HG03095 (cell line): ENCODE results near the gene TBC1D2.

ENCODE experiments used
- ATAC-seq: cut with Tn5 transposase; IDR thresholded peaks from one replicate; pipeline ENCODE4 v1.9.1; 2021; ENCODE audit warnings: moderate library complexity; ENCODE audit not compliant: unreplicated experiment

Gene TBC1D2

DNA sequence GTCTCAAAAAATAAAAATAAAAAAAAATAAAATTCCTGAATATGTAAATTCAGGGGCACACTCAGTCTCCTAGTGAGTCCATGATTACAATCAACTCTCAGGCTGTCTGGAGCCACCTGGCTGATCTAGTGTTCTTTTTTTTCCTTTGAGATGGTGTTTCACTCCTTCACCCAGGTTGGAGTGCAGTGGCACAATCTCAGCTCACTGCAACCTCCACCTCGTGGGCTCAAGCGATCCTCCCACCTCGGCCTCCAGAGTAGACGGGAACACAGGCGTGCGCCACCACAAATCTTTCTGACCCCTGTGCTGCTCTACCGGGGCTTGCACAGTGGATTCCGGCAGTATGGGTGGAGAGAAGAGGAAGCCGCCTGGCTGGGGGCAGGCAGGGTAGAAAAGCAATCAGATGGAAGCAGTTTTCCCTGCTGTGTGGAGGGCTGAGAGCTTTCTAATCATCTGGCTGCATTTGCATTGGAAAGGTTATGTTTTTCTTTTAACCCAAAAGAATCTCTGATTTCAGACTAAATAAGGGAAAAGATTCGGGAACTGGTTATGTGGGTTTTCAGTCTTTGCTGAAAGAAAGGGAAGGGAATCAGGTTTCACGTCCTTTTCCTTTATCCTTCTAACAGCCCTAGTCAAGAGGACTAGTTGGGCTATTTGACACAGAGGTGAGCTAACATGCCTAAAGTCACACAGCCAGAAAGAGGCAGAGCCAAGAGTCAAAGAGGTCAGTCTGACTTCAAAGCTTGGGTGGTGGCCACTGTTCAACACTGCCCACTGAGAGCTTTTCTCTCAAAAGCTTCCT, 36.7 kb downstream of the TBC1D2 start:
- no peak for ATAC-seq

- no peak for ATAC-seq
These were observed 38.2 kb downstream of the TBC1D2 start for GRCh38 chr9:98217255-98217654.

- ATAC-seq, result no peak
These were observed 39.1 kb downstream of the TBC1D2 start for GRCh38 chr9:98216391-98216790.

DNA sequence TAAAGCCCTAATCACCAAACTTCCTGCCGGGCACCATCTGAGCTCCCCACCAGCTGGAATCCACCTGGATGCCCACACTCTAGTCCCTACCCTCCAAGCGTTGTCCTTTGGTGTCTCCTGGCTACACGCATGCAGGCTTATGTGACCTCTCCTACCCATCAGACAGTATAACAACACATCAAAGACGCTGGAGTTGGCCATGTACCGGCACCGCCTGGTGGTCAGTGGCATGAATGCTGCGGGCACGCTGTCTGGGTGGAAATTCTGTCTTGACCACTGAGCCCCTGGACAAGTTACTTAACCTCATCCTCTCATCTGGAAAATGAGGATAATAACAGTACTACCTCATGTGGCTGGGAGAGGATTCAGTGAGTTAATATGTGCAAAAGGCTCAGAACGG, 39.6 kb downstream of the TBC1D2 start:
- ATAC-seq, result no peak

DNA sequence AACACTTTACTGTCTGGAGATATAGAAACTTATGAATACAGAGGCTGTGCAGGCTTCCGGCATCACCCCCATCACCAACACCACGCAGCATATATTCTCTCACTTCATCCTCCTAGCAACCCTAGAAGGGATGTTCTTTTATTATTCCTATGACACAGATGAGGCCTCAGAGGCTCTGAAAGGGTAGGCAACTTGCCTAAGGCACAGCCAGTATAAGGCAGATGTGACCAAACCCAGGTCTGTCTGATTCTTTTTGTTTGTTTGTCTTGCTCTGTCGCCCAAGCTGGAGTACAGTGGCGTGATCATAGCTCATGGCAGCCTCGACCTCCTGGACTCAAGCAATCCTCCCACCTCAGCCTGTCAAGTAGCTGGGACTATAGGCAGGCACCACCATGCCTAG, 40.2 kb downstream of the TBC1D2 start:
- no peak for ATAC-seq

DNA sequence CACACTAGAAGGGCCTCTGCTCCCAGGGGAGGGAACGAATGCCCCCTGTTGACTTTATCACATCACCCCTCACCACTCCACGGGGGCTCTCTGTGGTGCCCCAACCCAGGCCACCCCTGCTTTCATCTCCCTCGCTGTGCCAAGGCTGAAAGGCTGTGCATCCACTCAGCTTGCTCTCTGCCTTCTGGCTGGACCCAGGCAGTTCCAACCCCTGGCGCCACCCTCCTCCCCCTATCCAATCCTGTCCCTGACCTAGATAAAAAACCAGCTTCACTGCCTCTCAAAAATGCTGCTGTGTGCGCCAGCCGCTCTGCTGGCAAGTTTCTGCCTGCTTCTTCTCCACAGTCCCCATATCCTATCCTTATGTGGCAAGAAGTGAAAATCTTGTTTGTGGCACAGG, 40.6 kb downstream of the TBC1D2 start:
- ATAC-seq, result no peak

GRCh38 chr9:98211260-98211659, 44.2 kb downstream of the TBC1D2 start:
- ATAC-seq, result no peak

- ATAC-seq, result no peak
These were observed 45.0 kb downstream of the TBC1D2 start for GRCh38 chr9:98210435-98210834.

DNA sequence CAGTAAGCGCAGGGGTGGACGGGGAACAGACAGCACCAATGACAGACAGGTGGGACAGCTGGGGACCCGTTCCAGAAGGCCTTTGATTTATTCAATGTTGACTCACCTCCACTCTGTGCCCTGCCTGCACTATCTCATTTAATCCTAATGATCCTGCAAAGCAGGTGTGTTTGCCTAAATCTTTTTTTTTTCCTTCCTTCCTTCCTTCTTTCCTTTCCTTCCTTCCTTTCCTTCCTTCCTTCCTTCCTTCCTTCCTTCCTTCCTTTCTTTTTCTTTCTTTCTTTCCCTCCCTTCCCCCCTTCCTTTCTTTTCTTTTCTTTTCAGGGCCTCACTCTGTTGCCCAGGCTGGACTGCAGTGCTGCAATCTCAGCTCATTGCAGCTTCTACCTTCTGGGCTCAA, 45.9 kb downstream of the TBC1D2 start:
- no peak for ATAC-seq

DNA sequence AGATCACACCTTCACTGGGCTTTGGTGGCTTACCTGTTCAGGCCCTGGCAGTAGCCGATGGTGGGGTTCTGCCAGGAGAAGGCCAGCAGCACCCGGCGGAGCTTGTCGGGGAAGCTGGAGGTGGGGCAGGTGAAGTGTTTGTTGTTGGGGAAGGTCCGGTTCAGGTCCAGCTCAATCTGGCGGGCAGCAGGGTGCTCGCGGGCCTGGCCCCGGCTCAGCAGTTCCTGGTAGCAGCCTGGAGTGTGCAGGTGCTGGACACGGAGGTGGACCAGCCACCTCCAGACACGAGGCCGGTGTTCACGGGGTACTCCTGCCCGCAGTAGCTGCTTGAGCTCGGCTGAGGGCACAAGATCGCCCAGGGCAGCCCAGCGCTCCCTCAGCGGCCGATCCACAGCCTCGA, 46.8 kb downstream of the TBC1D2 start:
- no peak for ATAC-seq

DNA sequence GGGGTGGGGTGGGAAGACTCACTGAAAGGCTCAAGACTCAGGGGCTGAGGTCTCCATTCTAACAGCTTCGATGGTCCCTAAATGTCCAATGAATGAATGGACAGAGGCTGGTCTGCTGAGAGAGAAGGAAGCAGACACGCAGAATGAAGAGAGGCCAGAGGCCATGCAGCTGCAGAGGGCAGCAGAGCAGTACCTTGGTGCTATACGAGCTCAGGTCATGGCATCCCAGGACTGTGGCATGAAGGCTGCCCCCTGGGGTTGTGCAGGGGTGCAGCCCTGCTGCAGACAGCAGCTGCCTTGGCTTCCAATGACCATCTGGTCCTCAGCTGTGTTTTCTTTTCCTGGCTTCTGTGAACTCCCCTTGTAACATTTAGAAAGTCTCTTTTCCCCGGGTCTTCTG, 47.8 kb downstream of the TBC1D2 start:
- ATAC-seq, result no peak

DNA sequence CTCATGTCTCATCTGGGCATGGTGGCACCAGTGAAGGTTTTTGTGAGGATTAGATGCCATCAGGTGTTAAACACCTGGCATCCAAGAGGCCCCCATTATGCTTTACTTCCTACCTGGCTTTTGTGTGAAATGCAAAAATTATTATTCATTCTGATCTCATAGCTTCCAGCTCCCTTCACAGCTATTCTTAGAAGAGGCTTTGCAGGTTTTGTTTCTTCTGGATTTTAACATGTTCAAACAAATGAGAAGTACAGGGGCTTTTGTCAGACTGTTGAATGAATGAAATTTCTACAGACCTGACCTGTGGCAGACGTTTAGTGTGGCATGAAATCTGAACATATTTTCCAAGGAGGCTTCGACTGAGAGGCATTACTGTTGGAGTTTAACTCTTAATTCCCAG, 48.7 kb downstream of the TBC1D2 start:
- ATAC-seq, result no peak

DNA sequence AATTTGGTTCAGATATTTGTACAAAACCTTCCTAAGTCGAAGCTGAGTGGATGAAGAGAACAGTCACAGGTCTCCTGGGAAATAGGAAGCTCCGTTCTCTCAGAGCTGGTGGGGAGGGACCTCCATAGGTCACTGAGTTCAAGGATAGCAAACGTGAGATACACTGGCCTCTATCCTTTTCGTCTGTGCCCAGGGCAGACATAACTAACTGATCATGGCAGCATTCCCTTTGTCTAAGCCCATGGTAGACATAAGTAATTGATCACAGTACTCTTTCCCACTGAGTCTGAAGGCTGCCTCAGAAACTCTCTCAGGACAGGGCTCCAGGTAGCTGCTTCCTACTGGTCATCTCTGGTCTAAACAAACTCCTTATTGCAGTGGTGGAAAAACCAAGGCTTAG, 50.8 kb downstream of the TBC1D2 start:
- ATAC-seq, result no peak

- ATAC-seq, result no peak
These were observed 52.3 kb downstream of the TBC1D2 start for GRCh38 chr9:98203153-98203552.

GRCh38 chr9:98202252-98202651, 53.2 kb downstream of the TBC1D2 start:
- no peak for ATAC-seq

DNA sequence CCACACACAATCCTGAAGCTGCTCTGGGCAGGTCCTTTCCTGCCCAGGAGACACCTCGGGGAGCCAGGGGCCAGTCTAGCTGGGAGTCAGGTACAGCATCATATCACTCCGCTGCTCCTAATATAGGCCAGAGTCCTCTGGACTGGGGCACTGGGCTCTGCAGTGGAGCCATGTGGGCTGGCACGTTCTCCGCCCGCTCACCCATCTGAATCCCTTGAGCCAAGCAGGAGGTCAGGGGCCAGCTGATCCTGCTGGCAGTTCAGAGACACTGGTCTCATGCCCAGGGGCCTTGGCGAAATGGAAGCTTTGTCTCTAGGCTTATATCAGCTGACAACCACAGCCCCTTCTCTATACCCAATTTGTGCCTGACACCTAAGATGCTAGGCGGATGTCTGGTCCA, 53.7 kb downstream of the TBC1D2 start:
- ATAC-seq, result no peak

DNA sequence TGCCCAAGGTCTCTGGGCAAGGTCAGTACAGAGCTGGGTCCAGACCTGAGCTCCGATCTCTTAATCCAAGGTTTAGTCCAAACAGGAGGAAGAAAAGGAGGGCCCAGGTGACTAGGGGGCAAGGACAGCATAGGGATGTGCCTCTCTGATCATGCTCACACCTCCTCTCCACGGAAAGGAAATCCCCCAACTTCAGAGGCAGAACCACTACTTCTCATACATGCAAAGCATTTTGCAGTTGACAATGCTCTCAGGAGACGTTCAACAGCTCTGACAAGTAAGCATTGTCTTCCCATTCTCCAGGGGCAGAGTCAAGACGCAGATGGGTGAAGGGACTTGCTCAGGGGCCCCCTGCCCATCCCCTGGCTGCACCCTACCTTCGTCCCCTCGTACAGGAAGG, 54.3 kb downstream of the TBC1D2 start:
- ATAC-seq, result no peak

DNA sequence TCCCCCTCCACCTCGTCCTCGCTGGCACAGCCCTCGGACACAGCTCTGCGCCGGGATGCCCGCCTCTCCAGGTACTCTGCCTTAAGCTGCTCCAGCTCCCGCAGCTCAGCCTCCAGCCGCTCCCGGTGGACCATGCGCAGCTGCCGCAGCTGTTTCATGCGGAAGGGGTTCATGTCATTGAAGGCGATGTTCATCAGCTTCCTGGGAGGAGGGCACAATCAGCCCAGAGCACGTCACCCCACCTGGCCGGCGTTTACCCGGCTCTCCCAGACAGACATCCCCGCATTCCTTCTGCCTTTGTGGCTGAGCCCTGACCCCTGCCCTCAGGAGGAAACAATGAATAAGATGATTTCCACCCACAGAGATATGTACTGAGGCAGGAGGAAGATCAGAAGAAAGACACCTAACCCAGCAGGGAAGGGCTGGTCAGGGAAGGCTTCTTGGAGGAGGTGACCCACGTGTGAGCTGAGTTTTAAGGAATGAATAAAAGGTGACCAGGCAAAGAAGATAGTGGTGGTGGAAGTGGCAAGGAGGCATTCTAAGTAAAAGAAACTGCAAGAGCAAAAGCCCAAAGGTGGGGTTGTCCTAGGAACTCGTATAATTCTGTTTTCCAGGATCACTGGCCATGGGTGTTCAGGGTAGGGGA, 55.9 kb downstream of the TBC1D2 start:
- no peak for ATAC-seq

DNA sequence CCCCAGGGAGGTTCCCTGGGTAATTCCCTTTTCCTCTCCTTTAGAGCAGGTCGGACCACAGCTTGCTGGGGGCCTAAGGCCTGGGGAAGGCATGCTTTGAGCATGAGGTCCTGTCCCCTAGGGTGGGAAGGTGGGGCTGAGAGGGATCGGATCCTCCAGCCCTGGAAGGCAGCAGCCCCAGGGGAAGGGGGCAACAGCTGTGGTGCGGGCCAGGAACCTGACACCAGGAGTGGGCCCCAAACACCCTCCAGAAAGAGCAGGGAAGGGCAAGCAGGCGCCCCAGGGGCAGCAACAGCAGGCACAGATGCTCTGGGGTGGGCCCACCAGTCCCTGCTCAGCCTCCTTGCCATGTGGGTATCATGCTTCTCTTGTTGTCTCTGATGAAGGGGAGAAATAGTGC, 59.8 kb downstream of the TBC1D2 start:
- ATAC-seq, result no peak

DNA sequence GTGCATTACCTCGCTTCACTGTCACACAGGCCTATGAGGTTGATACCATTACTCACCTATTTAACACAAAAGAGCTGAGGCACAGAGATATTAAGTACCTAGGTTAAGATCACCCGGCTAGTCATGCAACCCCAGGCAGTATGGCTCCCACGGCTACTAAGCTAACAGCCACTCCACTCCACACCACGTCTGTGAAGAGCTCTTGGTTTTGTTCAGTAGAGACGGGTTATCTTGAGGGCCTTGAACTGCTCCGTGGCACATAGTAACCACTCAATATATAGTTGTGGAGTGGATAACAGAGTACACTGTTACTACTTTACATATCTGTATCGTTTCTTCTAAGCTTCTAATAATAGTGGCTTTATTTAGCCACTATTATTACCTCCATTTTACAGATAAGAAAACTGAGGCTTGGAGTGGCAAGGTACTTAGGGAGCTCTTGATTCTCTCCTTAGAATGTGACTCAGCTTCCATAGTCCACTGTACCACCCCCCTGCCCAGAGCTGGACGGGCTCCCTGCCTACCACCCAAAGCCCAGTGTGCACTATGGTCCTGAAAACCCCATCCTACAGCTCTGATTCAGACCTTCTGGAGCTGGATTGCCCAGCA, 62.0 kb downstream of the TBC1D2 start:
- ATAC-seq, result no peak

DNA sequence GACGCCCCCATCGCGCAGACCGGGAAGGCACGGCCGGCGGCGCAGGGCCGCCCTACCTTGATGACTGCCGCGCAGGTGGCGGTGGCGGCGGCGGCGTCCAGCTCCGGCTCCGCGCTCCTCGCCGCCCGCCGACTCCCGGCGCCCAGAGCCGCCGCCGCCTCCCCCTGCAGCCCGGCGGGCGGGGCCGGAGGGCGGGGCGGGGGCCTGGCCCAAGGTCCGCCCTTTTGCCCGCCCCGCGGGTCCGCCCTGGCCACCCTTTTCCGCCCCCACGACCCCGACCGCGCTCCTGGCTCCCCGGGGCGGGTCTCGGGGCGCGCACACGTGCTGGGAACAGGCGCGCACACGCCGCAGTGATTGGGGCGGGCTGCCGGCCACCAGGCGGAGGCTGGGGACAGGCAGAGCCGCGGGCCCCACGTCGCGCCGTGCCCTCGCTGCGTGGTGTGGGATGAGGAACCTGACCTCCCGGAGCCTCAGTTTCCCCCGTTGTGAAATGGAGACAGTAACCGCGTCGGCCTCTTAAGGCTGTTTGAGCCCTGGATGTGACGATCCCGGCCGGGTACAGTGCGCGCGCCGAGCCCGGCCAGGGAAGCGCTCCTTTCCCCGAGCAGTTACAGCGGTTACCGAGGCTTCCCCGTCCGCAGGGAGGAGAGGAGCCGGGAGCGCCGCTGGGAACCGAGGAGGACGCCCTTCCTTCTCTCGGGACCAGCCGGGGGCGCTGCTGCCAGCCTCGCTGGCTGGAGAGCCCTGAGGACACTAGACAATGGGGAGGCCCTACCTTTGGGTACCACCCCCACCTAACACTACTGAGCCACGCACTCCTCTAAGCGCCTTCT, 62.7 kb downstream of the TBC1D2 start, which contains the start of gene CORO2A:
Gene CORO2A, minus strand, starts transcription at position 135 of the 833 bp plus-strand sequence. CDS start 34,977 bp downstream, outside the sequence.
- peak; percentile 62 for ATAC-seq
